SK-N-SH treated with all-trans-retinoic acid at 6 μM for 48 hours (cell line): ENCODE results near the gene VAMP5.

Experiments used
- ATAC-seq: fragments of 200-7000 bp; cut with Tn5 transposase; 3 replicates; pipeline ENCODE4 v1.9.1; 2020; ENCODE audit warnings: mild to moderate bottlenecking, moderate library complexity
- ARNTL ChIP-seq: fragments of 450-650 bp; formaldehyde crosslinking; IDR thresholded peaks from 2 replicates; pipeline ENCODE4 v1.5.0; 2020; ENCODE audit warnings: low read depth, mild to moderate bottlenecking, moderate library complexity, borderline replicate concordance
- BACH2 ChIP-seq: fragments of 250-450 bp; sonication (Bioruptor Pico); IDR thresholded peaks from 2 replicates; pipeline ENCODE4 v1.9.0; 2021; ENCODE audit warnings: mild to moderate bottlenecking, borderline replicate concordance
- CSDC2 ChIP-seq: fragments of 250-450 bp; sonication (Bioruptor Pico); IDR thresholded peaks from 2 replicates; pipeline ENCODE4 v1.5.0; 2020; ENCODE audit warnings: mild to moderate bottlenecking, moderate library complexity
- ESRRG ChIP-seq: fragments of 250-450 bp; sonication (Bioruptor Pico); IDR thresholded peaks from 2 replicates; pipeline ENCODE4 v1.6.1; 2021; ENCODE audit warnings: mild to moderate bottlenecking
- GLIS3 ChIP-seq: fragments of 250-450 bp; sonication (Bioruptor Pico); IDR thresholded peaks from 2 replicates; pipeline ENCODE4 v1.5.0; 2020; ENCODE audit warnings: mild to moderate bottlenecking, moderate library complexity
- OSR1 ChIP-seq: fragments of 250-450 bp; sonication (Bioruptor Pico); IDR thresholded peaks from 2 replicates; pipeline ENCODE4 v1.8.0; 2022; ENCODE audit warnings: moderate library complexity, mild to moderate bottlenecking, inconsistent platforms
- PPARA ChIP-seq: fragments of 250-450 bp; sonication (Bioruptor Pico); IDR thresholded peaks from 2 replicates; pipeline ENCODE4 v1.5.0; 2020; ENCODE audit warnings: mild to moderate bottlenecking, borderline replicate concordance
- RARB ChIP-seq: fragments of 250-450 bp; sonication (Bioruptor Pico); IDR thresholded peaks from 2 replicates; pipeline ENCODE4 v1.8.0; 2021; ENCODE audit warnings: mild to moderate bottlenecking, moderate library complexity
- SNAI2 ChIP-seq: fragments of 250-450 bp; sonication (Bioruptor Pico); IDR thresholded peaks from 2 replicates; pipeline ENCODE4 v1.5.0; 2020; ENCODE audit warnings: mild to moderate bottlenecking, moderate library complexity
- TCF4 ChIP-seq: fragments of 250-450 bp; sonication (Bioruptor Pico); IDR thresholded peaks from 2 replicates; pipeline ENCODE4 v1.8.0; 2021; ENCODE audit warnings: mild to moderate bottlenecking, moderate library complexity, borderline replicate concordance
- ZC3H10 ChIP-seq: fragments of 250-450 bp; sonication (Bioruptor Pico); IDR thresholded peaks from 2 replicates; pipeline ENCODE4 v1.5.1; 2021; ENCODE audit warnings: mild to moderate bottlenecking, moderate library complexity
- ZFP3 ChIP-seq: fragments of 250-450 bp; sonication (Bioruptor Pico); IDR thresholded peaks from 2 replicates; pipeline ENCODE4 v1.5.0; 2020; ENCODE audit warnings: mild to moderate bottlenecking, moderate library complexity
- ZFP30 ChIP-seq: fragments of 450-650 bp; formaldehyde crosslinking; IDR thresholded peaks from 2 replicates; pipeline ENCODE4 v1.5.0; 2022; ENCODE audit warnings: mild to moderate bottlenecking, moderate library complexity
- ZNF8 ChIP-seq: fragments of 450-650 bp; formaldehyde crosslinking; IDR thresholded peaks from 2 replicates; pipeline ENCODE4 v1.5.0; 2020; ENCODE audit warnings: mild to moderate bottlenecking, moderate library complexity
- TF ChIP-seq, protein P1 (sequence below): fragments of 250-450 bp; sonication (Bioruptor Pico); IDR thresholded peaks from 2 replicates; pipeline ENCODE4 v1.5.0; 2020; ENCODE audit warnings: mild to moderate bottlenecking, moderate library complexity
- TF ChIP-seq, protein P2 (sequence below): fragments of 250-450 bp; sonication (Bioruptor Pico); IDR thresholded peaks from 2 replicates; pipeline ENCODE4 v1.5.1; 2021; ENCODE audit warnings: mild to moderate bottlenecking, moderate library complexity
- TF ChIP-seq, protein P3 (sequence below): fragments of 250-450 bp; sonication (Bioruptor Pico); IDR thresholded peaks from 2 replicates; pipeline ENCODE4 v1.8.0; 2020; ENCODE audit warnings: mild to moderate bottlenecking, moderate library complexity, borderline replicate concordance

VAMP5 gene

DNA sequence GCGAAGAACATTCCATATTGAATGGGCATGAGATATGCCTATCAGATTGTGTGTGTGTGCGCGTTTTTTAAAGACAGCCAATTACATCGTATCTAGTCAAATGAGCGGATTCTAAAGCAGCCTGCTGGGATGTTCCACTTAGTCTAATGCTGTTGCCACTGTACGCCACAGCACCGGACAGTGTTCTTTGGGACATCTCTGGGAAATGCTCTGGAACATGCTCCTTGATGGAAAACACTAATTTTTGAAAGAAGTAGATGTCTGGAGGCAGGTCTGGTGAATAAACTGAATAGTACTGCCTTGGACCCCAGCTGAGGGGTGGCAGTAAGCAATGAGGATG lies 21.9 kb downstream of the VAMP5 start:
- TF ChIP-seq, protein P1, sequence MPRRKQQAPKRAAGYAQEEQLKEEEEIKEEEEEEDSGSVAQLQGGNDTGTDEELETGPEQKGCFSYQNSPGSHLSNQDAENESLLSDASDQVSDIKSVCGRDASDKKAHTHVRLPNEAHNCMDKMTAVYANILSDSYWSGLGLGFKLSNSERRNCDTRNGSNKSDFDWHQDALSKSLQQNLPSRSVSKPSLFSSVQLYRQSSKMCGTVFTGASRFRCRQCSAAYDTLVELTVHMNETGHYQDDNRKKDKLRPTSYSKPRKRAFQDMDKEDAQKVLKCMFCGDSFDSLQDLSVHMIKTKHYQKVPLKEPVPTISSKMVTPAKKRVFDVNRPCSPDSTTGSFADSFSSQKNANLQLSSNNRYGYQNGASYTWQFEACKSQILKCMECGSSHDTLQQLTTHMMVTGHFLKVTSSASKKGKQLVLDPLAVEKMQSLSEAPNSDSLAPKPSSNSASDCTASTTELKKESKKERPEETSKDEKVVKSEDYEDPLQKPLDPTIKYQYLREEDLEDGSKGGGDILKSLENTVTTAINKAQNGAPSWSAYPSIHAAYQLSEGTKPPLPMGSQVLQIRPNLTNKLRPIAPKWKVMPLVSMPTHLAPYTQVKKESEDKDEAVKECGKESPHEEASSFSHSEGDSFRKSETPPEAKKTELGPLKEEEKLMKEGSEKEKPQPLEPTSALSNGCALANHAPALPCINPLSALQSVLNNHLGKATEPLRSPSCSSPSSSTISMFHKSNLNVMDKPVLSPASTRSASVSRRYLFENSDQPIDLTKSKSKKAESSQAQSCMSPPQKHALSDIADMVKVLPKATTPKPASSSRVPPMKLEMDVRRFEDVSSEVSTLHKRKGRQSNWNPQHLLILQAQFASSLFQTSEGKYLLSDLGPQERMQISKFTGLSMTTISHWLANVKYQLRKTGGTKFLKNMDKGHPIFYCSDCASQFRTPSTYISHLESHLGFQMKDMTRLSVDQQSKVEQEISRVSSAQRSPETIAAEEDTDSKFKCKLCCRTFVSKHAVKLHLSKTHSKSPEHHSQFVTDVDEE (CRISPR knock-in tag): no peak
- TF ChIP-seq ZC3H10: no peak
- no peak for TF ChIP-seq TCF4 (CRISPR knock-in tag)
- no peak for TF ChIP-seq PPARA
- TF ChIP-seq ESRRG (CRISPR knock-in tag): no peak
- TF ChIP-seq ZFP3 (CRISPR knock-in tag): no peak
- TF ChIP-seq ZNF8 (CRISPR knock-in tag): no peak
- TF ChIP-seq GLIS3: no peak
- no peak for TF ChIP-seq OSR1 (CRISPR knock-in tag)
- no peak for TF ChIP-seq RARB (CRISPR knock-in tag)
- ATAC-seq: no peak

DNA sequence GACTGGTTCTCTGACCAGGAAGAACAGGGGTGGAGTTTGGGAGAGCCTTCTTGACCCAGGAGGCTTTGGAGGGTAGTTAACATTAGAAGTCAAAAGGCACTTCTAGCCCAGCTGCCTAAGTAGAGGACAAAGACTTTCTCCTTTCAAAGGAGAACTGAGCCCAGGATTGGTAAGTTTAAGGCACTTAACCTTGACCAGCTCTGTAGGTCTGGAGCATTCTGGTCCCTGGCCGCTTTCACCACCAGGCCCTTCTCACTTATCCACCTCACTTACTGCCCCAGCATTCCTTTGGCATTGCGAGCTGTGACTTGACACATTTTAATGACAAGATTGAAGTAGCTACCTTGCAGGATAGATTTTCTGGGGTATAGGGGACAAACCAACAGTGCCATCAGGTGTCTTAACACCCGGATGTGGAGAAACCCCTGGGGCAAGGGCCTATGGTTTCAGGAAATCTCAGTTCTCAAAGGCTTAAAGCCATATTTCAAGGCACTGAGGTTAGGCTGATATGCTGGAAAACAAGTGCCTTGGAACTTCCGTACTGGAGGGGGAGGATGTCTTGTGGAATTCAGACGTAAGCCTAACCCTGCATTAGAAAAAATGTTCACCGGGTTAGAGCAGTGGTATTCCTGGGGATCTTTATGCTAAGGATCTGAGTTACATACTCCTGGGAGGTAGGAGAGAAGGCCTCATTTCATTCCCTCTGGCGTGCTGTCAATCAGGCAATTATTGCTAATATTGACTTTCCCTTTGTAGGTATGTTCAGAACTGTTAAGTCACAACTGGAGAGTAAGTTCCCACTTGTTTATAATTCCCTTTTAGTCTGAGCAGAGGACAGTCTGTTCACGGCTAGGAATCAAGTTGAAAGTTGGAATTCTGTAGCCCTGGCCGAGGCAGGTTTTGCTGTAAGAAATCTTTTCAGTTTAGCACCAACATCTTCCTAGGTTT lies 23.3 kb downstream of the VAMP5 start:
- ATAC-seq: no peak
- TF ChIP-seq ARNTL (CRISPR knock-in tag): no peak
- TF ChIP-seq, protein P1 (CRISPR knock-in tag): no peak
- TF ChIP-seq ZC3H10: no peak
- TF ChIP-seq ZFP30 (CRISPR knock-in tag): no peak
- TF ChIP-seq, protein P2, sequence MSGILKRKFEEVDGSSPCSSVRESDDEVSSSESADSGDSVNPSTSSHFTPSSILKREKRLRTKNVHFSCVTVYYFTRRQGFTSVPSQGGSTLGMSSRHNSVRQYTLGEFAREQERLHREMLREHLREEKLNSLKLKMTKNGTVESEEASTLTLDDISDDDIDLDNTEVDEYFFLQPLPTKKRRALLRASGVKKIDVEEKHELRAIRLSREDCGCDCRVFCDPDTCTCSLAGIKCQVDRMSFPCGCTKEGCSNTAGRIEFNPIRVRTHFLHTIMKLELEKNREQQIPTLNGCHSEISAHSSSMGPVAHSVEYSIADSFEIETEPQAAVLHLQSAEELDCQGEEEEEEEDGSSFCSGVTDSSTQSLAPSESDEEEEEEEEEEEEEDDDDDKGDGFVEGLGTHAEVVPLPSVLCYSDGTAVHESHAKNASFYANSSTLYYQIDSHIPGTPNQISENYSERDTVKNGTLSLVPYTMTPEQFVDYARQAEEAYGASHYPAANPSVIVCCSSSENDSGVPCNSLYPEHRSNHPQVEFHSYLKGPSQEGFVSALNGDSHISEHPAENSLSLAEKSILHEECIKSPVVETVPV (CRISPR knock-in tag): no peak

DNA sequence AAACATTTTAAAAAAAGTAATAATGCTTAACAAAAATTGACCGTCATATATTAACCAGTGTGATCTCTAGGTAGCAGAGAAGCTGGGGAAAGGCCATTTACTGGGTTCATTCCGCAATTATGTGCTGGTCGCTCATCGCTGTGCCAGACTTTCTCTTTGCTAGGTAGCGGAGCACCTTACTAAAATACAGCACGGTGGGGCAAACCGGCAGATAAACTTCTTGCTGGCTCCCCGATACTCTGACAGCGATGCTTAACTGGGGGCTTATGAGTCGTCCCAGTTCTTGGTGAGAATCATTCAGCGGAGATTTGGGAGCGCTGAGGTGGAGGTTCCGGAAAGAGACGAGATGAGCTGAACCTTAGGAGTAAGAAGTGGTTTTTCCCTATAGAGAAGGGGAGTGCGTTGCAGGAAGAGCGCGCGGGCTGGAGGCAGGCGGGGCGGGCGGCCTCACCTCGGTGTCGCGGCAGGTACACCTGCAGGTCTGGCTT lies 27.0 kb downstream of the VAMP5 start:
- peak; percentile 31 for ATAC-seq
- TF ChIP-seq, protein P2 (CRISPR knock-in tag): no peak
- TF ChIP-seq ZNF8 (CRISPR knock-in tag) (no peak), SNAI2 (no peak), BACH2 (CRISPR knock-in tag) (no peak), ZFP30 (CRISPR knock-in tag) (no peak)

DNA sequence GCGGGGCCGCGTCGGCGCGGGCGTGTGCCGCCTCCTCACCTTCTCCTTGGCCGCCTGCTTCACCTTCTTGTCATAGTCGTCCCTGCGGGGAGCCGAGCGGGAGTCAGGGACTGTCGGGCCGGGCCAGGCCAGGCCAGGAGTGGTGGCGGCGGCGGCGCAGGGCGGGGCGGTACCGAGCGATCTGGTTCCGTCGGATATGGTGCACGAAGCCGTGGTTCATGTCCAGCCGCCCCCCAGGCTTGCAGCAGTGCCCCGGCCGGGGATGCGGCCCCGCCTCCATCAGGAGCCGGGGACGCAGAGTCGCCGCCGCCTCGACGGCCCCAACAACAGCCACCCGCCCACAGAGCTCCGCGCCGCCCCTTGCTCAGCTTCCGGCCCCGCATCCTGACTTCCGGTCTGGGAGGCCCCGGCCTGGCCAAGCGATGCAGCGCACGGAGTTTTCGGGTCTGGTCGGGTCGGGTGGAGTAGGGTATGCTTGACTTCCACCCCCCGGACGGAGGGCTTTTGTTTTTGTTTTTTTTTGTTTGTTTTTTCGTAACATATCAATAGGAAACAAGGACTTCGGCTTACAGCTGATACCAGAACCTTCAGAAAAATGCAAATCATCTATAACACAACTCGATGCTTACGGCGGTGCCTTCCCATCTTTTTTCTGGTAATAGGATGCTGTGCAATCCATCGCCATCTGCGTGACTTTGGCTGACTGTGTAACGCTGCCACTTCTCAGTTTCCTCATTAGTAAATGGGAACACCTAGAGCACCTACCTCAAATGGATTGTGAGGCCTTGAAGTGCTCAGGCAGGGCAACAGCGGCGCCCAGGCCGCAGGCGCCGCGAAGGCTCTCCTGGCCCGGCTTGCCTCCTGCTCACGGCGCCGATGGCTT lies 27.7 kb downstream of the VAMP5 start, which contains the start of gene C2orf68:
C2orf68 (minus strand) TSS at position 362 of the 883 bp plus-strand sequence; CDS start at position 280, 82 bp downstream.
- TF ChIP-seq, protein P3, sequence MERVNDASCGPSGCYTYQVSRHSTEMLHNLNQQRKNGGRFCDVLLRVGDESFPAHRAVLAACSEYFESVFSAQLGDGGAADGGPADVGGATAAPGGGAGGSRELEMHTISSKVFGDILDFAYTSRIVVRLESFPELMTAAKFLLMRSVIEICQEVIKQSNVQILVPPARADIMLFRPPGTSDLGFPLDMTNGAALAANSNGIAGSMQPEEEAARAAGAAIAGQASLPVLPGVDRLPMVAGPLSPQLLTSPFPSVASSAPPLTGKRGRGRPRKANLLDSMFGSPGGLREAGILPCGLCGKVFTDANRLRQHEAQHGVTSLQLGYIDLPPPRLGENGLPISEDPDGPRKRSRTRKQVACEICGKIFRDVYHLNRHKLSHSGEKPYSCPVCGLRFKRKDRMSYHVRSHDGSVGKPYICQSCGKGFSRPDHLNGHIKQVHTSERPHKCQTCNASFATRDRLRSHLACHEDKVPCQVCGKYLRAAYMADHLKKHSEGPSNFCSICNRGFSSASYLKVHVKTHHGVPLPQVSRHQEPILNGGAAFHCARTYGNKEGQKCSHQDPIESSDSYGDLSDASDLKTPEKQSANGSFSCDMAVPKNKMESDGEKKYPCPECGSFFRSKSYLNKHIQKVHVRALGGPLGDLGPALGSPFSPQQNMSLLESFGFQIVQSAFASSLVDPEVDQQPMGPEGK (CRISPR knock-in tag): no peak
- TF ChIP-seq CSDC2: 0 out of 2 replicates have a peak, but pooled peaks have one; percentile 6
- no peak for TF ChIP-seq BACH2 (CRISPR knock-in tag)
- no peak for TF ChIP-seq GLIS3
- no peak for TF ChIP-seq OSR1 (CRISPR knock-in tag)
- peak; percentile 87 for ATAC-seq
